Subcutaneous adipose tissue (tissue), 4 donors: ENCODE measurements around the gene ERAL1. TPM values are rescaled to one million over a fixed set of nuclear protein-coding genes. Genes with fewer than 3 reads are reported as not detected.

Experiments
- total RNA-seq, 4 donors: library from RNA; depleted of rRNA; stranded (reverse); fragments of >200 nt; gene quantifications; one replicate each; pipeline ENCODE4 v1.1.0, GENCODE V29; 2016
- TF ChIP-seq, protein P1 (sequence below): fragments of 450-650 bp; IDR thresholded peaks from one replicate; pipeline ENCODE4 v1.5.1; 2016; ENCODE audit warnings: low read depth, mild to moderate bottlenecking, control low read depth, antibody characterized with exemption, moderate library complexity

Gene ERAL1
- total RNA-seq, 4 donors from 2014 or later, result 22.7 to 34.2 (median 25.0) TPM

DNA sequence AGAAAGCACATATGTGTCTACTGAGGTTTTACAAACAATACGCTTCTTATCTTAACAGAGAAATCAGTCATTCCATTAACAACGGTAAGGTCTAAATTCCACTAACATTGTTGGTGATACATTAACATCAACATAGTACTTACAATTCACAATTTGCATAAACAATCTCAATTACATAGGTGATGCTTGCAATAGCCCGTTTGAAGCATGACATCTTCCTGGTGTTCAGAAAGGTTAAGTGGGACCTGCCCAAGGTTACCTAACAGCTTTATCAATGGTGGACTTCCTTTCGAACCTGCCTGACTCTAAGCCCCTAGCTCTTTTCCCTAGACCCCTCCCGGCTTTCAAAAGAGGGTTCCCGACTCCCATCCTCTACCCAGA, 12.9 kb upstream of the ERAL1 start:
- TF ChIP-seq, protein P1, sequence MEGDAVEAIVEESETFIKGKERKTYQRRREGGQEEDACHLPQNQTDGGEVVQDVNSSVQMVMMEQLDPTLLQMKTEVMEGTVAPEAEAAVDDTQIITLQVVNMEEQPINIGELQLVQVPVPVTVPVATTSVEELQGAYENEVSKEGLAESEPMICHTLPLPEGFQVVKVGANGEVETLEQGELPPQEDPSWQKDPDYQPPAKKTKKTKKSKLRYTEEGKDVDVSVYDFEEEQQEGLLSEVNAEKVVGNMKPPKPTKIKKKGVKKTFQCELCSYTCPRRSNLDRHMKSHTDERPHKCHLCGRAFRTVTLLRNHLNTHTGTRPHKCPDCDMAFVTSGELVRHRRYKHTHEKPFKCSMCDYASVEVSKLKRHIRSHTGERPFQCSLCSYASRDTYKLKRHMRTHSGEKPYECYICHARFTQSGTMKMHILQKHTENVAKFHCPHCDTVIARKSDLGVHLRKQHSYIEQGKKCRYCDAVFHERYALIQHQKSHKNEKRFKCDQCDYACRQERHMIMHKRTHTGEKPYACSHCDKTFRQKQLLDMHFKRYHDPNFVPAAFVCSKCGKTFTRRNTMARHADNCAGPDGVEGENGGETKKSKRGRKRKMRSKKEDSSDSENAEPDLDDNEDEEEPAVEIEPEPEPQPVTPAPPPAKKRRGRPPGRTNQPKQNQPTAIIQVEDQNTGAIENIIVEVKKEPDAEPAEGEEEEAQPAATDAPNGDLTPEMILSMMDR, result no peak

DNA sequence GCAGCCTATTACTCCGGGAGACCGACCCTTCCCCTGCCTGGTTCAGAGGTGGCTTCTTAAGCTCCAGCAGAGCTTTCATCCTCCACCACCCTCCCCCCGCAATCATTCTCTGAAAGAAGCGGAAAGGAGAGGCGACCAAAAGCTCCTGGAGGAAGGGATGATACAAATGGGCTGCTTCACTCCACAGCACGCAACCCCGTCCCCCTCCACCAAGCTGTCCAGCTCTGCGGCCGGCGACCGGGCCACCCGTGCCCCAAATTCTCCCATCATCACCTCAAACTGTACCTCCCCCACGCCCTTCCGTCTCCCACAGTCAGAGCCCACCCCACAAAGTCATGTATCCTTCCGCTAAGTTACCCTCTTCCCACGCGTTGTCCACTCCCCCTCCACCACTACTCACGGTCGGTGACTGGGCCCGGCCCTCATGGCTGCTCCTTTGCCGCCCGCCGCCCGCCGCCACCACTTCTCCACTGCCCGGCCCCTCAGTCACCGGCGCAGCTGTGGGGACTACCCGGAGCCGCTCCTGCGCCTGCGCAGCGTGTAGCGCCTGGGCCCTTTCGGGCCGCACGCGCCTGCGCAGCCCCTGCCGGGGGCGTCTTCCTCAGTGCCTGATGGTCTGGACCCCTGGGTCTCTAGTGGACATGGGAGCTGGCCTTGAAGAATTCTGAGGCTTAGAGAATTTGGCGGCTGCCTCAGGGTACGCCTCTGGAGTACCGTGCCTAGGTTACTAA, 12.4 kb upstream of the ERAL1 start, which contains the start of gene FAM222B:
Gene FAM222B (minus strand): TSS at position 509 of the 731 bp plus-strand sequence. CDS start 76,123 bp downstream, outside the sequence.
- TF ChIP-seq, protein P1, result no peak

DNA sequence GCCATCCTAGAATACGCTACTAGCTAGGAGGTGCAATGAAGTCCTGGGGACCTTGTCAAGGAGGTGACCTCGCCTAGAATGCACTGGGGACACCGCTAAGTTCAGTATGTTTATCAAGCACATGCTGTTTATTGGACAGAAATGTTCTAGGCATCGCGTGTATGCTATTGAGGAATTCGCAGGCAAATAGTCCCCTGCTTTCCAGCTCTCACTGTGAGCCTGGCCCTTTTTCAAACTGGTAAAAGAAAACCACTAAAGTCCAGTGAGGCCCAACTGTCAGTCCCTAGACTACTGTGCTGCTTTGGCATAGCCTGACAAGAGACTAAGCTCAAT, 11.0 kb upstream of the ERAL1 start:
- TF ChIP-seq, protein P1, result no peak

DNA sequence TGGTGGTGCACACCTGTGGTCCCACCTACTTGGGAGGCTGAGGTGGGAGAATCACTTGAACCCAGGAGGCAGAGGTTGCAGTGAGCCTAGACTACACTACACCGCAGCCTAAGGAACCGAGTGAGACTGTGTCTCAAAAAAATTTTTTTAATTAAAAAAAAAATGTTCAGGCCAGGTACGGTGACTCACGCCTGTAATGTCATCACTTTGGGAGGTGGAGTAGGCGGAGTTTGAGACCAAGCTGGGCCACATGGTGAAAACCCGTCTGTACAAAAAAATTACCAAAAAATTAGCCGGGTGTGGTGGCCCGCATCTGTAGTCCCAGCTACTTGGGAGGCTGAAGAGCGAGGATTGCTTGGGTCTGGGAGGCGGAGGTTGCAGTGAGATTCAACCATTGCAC, 8.6 kb upstream of the ERAL1 start:
- TF ChIP-seq, protein P1, result no peak

DNA sequence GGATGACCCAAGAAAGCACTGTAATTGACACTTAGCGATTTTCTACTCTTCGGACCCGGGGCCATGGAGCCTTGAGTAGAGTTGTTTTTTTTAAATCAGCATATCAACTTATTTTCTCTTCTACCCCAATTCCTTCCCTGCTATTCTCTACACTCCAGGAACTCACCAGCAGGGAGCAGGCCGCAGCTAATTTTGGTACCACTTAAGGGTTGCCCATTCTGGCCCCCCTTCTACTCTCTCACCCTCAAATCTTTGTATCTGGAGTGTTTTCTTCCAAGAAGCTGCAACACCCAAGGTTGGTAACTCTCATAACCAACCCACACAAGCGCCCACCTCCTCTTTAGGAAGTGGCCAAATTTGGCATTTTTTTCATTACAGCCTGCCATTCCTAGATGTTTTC, 5.5 kb upstream of the ERAL1 start:
- TF ChIP-seq, protein P1, result no peak

DNA sequence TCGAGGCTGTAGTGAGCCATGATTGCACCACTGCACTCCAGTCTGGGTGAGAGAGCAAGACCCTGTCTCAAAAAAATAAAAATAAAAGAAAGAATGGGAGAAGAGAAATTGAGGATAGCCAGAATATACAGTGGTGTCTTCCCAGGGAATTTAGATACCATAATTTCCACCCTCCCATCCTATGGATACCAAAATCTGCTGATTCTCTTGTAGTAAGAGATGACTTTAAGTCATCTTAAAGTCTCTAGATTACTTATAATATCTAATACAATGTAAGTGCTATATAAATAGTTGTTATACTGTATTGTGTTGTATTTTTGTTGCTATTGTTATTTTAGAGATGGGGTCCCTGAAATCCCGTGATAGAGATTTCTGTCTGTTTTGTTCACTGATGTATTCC, 1.5 kb upstream of the ERAL1 start:
- TF ChIP-seq, protein P1, result no peak

DNA sequence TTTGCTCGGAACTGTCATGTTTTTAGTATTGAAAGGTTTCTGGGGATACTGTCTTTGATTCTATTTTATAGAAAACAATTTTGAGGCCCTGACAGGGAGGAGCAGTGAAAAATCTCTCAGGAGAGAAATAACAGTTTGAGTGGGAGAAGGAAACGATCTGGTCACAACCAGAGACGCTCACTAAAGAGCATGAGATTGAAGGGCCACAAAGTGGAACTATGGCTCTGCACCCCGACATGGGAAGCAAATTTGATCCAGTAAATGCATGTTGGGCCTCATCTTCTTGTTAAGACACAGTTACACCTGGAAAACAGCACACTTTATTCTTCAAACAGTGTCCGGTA, 492 bp downstream of the ERAL1 start:
- TF ChIP-seq, protein P1, result no peak
